ENCODE measurements around the gene AGPAT1.

Gene AGPAT1

DNA sequence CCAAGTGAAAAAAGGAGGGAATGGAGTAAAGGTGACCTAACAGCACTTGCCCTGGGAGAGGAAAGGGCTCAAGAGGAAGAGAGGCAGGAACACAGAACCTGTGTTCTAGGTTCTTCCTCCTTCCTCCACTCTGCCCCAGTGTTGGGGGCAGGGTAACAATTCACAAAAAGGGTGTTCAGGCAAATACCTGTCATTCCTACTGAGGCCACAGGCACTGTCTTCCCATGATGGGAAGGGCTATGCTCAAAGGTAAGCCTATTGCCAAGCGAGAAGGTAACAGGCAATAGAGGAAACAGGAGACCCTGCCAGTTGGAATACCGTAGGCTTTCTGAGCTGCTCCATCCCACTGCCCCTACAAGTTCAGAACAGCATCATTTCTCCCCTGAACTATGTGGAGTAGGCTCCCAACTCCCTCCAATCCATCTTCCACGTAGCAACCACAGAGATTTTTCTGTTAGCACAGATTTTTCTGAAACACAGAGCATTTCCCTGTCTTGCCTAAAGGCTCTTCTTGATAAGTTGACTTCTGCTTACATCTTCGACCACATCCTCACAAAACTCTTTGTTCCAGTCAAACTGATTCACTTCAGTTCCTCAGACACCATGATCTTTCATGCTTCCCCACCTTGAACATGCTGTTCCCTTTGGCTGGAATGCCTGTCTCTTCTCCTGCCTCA lies 2.7 kb downstream of the AGPAT1 start:
- H3K9me3 Mint-ChIP-seq, result no peaks in the 10 kb centered on the region
- H3K27me3 Mint-ChIP-seq, result no peaks in the 10 kb centered on the region
- H3K36me3 Mint-ChIP-seq (ENCODE audit: low read depth), result peaks cover 19% of the 10 kb centered on the region
- H3K4me1 Mint-ChIP-seq (ENCODE audit: low read depth), result peaks cover 52% of the 10 kb centered on the region
- no peak overlapping the region for H3K27ac Mint-ChIP-seq
- H3K4me3 Mint-ChIP-seq, result no peak overlapping the region

DNA sequence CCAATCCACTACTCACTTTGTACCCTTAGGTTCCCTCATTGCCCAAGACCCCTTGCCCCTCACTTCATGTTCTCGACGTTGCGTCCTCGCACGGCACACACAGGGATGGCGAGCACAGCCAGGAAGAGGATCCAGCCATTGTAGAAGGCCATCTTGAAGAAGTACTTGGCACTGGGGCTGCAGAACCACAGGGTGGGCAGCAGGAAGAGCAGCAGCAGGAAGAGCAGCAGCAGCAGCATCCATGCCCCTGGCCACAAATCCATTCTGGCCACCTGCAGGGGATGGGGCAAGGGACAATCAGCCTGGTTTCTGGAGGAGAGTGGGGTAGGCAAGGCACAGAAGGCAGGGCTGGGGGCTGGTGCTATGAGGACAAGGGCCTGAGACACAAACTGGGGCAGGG lies 4.7 kb downstream of the AGPAT1 start:
- Mint-ChIP-seq H3K27ac (no peak overlapping the region), H3K9me3 (no peaks in the 10 kb centered on the region), H3K27me3 (no peaks in the 10 kb centered on the region), H3K4me1 (ENCODE audit: low read depth) (peaks cover 32% of the 10 kb centered on the region), H3K36me3 (ENCODE audit: low read depth) (peaks cover 26% of the 10 kb centered on the region), H3K4me3 (no peak overlapping the region)

DNA sequence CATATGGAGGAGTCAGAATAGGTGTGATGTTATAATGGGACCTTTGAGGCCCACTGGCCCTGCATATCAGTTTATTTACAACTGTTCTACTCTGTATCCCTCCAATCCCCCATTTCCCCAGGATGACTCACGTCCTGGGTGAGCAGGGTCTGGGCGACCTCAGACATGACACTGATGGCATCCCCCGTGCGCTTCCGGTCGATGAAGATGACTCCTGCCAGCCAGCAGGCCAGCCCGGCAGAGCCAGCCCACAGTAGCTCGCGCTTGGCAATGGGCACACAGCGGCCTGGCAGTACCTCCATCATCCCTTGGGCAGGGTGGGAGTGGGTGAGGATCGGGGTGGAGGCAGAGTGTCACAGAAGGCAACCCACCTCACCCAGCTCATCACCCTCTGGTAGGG lies 5.6 kb downstream of the AGPAT1 start:
- no peak overlapping the region for H3K4me3 Mint-ChIP-seq
- peaks cover 29% of the 10 kb centered on the region for H3K4me1 Mint-ChIP-seq (ENCODE audit: low read depth)
- H3K36me3 Mint-ChIP-seq (ENCODE audit: low read depth), result peaks cover 26% of the 10 kb centered on the region
- no peaks in the 10 kb centered on the region for H3K9me3 Mint-ChIP-seq
- no peaks in the 10 kb centered on the region for H3K27me3 Mint-ChIP-seq
- no peak overlapping the region for H3K27ac Mint-ChIP-seq

DNA sequence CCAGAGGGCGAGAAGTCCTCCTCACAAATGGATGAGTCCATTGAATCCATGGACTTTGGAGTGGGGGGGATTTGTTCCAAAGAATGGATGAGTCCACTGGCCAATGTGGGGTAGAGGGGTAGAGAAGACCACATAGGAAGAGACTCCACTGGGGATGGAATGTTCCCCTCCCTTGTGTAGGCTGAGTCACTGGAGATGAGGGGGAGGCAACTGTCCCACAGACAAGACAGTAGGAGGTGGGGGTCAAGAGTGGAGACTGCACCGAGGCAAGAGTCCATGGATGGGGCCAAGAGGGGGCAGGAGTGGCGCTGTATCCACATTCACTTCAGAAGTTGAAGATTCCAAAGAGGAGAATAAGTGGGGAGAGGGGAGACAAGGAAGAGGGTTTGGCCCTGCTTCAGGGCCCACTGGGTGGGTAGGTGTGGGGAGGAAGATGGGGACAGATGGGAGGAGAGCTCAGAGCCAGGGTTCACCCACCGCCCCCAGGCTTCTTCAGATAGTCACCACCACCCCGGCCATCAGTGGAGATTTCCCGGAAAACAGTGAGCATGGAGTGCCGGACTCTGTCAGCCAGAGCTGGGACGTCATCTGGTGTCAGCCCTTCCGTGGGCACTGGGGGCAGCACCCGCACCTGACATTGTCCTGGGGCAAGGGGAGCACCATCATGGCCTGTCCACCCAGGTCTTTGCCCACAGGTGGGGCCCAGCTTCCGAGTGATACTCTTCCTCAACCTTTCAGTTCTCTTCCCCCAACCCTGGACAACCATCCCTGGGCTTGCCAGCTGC lies 6.9 kb downstream of the AGPAT1 start:
- H3K9me3 Mint-ChIP-seq, result no peaks in the 10 kb centered on the region
- H3K36me3 Mint-ChIP-seq (ENCODE audit: low read depth), result peaks cover 31% of the 10 kb centered on the region
- H3K27ac Mint-ChIP-seq, result peak overlapping the region; percentile 26
- no peak overlapping the region for H3K4me3 Mint-ChIP-seq
- no peaks in the 10 kb centered on the region for H3K27me3 Mint-ChIP-seq
- peaks cover 16% of the 10 kb centered on the region for H3K4me1 Mint-ChIP-seq (ENCODE audit: low read depth)

DNA sequence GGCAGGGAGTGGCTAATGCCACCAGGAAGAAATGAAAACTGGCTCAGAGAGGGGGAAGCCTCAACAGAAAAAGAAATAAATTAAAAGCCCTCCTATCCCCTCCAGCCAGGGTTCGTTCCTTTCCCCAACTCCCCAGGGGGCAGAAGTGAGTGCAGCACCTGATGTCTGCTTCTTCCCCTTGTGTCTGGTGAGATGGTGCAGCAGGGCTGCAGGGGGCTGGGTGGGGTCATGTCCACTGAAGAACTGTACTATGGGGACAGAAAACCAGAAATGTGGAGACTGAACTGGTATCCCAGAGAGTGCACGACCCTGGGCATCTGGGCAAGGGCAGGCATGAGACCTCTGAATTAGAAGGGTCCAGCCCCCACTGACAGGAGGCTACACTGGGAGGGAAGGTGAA lies 7.5 kb downstream of the AGPAT1 start:
- Mint-ChIP-seq H3K36me3 (ENCODE audit: low read depth) (peaks cover 31% of the 10 kb centered on the region), H3K9me3 (no peaks in the 10 kb centered on the region), H3K4me1 (ENCODE audit: low read depth) (peaks cover 9% of the 10 kb centered on the region), H3K4me3 (no peak overlapping the region), H3K27me3 (no peaks in the 10 kb centered on the region), H3K27ac (no peak overlapping the region)

DNA sequence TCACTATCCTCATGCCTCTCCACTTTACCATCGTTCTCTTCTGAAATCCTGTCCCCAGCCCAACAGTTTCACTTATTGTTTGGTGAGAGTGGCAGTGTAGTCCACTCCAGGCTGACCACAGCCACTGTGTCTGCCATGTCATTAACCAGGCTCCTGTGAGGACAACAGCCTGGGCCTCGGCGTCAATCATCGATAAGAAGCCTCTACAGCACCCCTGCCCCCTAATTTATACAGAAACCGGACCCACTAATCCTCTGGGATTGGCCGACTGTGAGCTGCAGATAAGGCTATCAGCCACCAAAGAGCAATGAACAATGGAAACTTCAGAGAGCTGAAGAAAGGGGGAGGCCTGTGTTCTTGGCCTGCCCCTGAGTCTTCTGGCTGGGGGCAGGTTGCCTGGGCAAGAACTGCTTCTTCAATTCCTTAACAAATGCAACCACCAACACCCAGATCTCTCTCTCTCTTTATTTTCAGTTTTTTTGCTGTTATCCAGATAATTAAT lies 8.1 kb downstream of the AGPAT1 start:
- Mint-ChIP-seq H3K36me3 (ENCODE audit: low read depth) (peaks cover 36% of the 10 kb centered on the region), H3K27ac (no peak overlapping the region)

DNA sequence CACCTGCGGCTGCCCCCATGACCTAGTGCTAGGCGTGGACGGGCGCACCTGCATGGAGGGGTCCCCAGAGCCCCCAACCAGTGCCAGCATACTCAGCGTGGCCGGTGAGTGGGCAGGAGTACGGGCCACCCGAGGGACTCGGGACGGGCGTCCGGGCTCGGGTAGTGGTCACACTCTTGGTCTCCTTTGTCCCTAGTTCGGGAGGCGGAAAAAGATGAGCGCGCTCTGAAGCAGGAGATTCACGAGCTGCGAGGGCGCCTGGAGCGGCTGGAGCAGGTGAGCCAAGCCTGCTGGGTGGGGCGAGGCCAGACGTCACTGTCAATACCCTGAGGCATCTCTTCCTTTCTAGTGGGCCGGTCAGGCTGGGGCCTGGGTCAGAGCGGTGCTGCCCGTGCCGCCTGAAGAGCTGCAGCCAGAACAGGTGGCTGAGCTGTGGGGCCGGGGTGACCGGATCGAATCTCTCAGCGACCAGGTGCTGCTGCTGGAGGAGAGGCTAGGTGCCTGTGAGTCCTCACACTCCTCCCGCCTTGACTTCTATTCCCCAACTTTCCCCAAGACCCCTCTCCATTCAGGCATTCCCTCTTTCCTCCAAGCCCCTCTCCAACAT lies 8.6 kb downstream of the AGPAT1 start:
- Mint-ChIP-seq H3K4me1 (ENCODE audit: low read depth) (no peaks in the 10 kb centered on the region), H3K36me3 (ENCODE audit: low read depth) (peaks cover 40% of the 10 kb centered on the region), H3K27ac (no peak overlapping the region), H3K9me3 (no peaks in the 10 kb centered on the region), H3K4me3 (no peak overlapping the region), H3K27me3 (no peaks in the 10 kb centered on the region)

More for the DNA sequence above, 8.1 kb downstream of the AGPAT1 start:
- no peaks in the 10 kb centered on the region for H3K27me3 Mint-ChIP-seq
- H3K4me3 Mint-ChIP-seq, result no peak overlapping the region
- H3K4me1 Mint-ChIP-seq (ENCODE audit: low read depth), result peaks cover 4% of the 10 kb centered on the region
- H3K9me3 Mint-ChIP-seq, result no peaks in the 10 kb centered on the region

DNA sequence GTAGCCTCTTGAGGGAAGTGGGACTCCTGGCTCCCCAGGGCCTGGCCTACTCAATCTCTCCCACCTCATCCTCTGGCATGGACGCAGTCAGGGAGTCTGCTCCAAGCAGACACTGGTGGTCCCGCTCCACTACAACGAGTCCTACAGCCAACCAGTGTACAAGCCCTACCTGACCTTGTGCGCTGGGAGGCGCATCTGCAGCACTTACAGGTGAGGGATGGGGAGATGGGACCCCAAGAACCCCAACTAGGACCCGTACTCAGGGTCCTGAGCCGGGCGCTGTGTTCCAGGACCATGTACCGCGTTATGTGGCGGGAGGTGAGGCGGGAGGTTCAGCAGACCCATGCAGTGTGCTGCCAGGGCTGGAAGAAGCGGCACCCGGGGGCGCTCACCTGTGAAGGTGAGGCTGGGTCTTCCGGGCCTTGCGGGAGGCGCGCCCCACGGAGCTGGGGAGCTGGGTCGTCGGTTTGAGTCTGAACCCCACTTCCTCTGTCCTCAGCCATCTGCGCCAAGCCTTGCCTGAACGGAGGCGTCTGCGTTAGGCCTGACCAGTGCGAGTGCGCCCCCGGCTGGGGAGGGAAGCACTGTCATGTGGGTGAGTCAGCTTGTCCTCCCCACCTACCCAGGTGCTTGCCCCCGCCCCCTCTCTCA lies 9.3 kb downstream of the AGPAT1 start:
- Mint-ChIP-seq H3K9me3 (no peaks in the 10 kb centered on the region), H3K4me1 (ENCODE audit: low read depth) (no peaks in the 10 kb centered on the region), H3K36me3 (ENCODE audit: low read depth) (peaks cover 40% of the 10 kb centered on the region), H3K27ac (no peak overlapping the region), H3K27me3 (no peaks in the 10 kb centered on the region), H3K4me3 (no peak overlapping the region)

DNA sequence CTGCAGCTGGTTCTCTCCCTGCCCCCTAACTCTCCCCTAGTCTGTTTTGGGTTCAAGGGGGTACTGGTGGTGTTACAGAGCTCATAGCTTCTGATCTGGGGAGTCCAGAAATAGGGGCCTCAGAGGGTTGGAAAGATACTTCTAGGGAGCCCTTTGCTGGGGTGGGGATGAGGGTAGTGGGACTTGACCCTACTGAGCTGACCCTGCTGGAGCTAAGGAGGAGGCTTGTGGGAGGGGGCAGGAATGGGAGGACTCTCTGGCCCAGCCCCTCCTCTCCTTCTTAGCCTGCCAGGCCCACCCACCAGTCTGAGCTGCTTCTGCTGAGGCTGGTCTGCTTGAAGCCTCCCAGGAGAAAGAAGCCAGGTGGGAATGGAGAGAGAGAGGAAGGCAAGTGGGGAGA lies 11.6 kb downstream of the AGPAT1 start, which contains the start of gene EGFL8:
Gene EGFL8 (plus strand): TSS at position 301 of the 400 bp plus-strand sequence. CDS start 1,571 bp downstream, outside the sequence.
- Mint-ChIP-seq H3K27ac (no peak within 1 kb of the TSS), H3K9me3 (no peaks in the 10 kb centered on the region), H3K4me1 (ENCODE audit: low read depth) (no peaks in the 10 kb centered on the region), H3K27me3 (no peaks in the 10 kb centered on the region), H3K36me3 (ENCODE audit: low read depth) (peaks cover 28% of the 10 kb centered on the region), H3K4me3 (no peak within 1 kb of the TSS)

DNA sequence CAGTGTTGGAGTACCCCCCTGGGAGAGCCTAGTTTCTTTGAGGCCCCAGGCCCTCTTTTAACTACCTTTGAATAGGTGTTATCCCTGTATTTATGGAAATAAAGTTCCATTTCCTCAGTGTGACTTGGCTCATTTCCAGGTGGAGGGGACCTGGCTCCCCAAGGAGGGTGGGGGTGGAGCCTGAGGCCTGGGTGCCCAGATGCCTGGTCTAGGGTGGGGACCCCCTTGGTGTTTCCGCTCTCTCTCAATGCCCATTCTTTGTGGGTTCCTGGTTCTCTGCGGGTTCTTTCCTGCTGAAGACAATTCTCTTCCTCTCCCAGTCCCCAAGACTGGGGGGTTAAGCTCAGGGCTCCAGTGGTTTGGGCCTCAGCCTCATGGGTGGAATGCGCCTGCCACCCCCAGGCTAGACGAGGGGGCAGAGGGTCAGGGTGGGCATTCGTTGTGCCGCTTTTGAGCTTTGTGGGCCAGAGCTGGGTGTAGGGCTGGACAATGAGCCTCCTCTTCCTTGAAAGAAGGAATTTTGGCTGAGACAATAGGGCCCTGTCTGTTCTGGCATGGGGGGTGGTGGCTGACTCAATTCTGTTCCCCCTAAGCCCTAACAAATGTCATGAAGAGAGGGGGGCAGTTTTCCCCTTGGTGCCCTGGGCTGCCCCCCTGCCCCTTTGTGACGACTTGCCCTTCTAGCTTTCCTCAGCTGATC lies 12.2 kb downstream of the AGPAT1 start:
- H3K4me3 Mint-ChIP-seq, result no peak overlapping the region
- no peaks in the 10 kb centered on the region for H3K27me3 Mint-ChIP-seq
- H3K9me3 Mint-ChIP-seq, result no peaks in the 10 kb centered on the region
- H3K36me3 Mint-ChIP-seq (ENCODE audit: low read depth), result peaks cover 30% of the 10 kb centered on the region
- no peak overlapping the region for H3K27ac Mint-ChIP-seq
- H3K4me1 Mint-ChIP-seq (ENCODE audit: low read depth), result no peaks in the 10 kb centered on the region

DNA sequence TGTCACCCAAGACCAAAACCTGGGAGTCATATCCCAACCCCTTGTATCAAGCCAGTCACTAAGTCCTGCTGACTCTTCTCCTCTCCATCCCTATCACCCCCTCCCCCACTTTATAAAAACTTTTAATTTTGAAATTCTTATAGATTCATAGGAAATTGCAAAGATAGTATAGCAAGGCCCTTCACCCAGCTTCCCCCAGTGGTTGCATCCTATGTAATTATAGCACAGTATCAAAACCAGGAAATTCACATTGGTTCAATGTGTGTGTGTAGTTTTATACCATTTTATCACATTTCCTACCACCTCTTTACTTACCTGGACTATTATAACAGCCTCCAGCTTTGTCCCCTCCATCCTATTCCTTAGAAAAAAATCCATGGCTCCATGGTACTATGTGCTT lies 17.8 kb downstream of the AGPAT1 start:
- Mint-ChIP-seq H3K9me3 (no peaks in the 10 kb centered on the region), H3K4me1 (ENCODE audit: low read depth) (peaks cover 23% of the 10 kb centered on the region), H3K27me3 (peaks cover under 1% of the 10 kb centered on the region), H3K36me3 (ENCODE audit: low read depth) (peaks cover 33% of the 10 kb centered on the region), H3K27ac (no peak overlapping the region), H3K4me3 (no peak overlapping the region)

DNA sequence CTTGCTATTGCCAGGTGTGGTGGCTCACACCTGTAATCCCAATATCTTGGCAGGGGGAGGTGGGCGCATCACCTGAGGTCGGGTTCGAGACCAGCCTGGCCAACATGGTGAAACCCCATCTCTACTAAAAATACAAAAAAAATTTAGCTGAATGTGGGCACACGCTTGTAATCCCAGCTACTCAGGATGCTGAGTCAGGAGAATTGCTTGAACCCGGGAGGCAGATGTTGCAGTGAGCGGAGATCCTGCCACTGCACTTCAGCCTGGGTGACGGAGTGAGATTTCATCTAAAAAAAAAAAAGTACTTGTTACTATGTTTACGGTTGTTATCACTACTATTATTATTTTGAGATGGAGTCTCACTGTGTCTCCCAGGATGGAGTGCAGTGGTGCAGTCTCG lies 19.0 kb downstream of the AGPAT1 start:
- Mint-ChIP-seq H3K4me1 (ENCODE audit: low read depth) (peaks cover 35% of the 10 kb centered on the region), H3K36me3 (ENCODE audit: low read depth) (peaks cover 26% of the 10 kb centered on the region), H3K9me3 (no peaks in the 10 kb centered on the region), H3K4me3 (no peak overlapping the region), H3K27ac (no peak overlapping the region), H3K27me3 (peaks cover 4% of the 10 kb centered on the region)

DNA sequence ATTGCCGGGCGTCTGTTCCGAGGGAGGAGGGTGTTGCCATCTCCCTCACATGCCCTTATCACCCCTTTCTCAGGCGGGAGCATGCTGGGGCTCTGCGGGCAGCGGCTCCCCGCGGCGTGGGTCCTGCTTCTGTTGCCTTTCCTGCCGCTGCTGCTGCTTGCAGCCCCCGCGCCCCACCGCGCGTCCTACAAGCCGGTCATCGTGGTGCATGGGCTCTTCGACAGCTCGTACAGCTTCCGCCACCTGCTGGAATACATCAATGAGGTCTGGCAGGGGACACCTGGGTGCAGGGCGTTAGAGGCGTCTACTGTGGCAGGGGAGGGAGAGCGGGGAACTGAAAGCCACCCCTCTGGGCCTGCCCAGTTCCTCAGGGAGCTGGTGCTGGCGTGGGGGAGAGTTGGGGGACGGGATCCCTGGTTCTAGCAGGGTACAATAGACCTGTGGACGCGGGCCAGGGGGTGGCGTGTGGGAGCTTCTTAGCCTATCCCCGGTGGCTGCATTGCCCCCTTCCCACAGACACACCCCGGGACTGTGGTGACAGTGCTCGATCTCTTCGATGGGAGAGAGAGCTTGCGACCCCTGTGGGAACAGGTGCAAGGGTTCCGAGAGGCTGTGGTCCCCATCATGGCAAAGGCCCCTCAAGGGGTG lies 21.2 kb downstream of the AGPAT1 start:
- Mint-ChIP-seq H3K9me3 (no peaks in the 10 kb centered on the region), H3K4me3 (peak overlapping the region; percentile 95), H3K36me3 (ENCODE audit: low read depth) (peaks cover 26% of the 10 kb centered on the region), H3K27ac (peak overlapping the region; percentile 91), H3K4me1 (ENCODE audit: low read depth) (peaks cover 49% of the 10 kb centered on the region), H3K27me3 (peaks cover 16% of the 10 kb centered on the region)
